HEK293T (cell line): ENCODE measurements around the gene HGFAC.
A peak's percentile ranks its signal among the peaks of the same experiment; 100 is the strongest.

Experiments used
- CTCF ChIA-PET: fragments of 350-600 bp; formaldehyde crosslinking; extraction: SDS; loops from one replicate; lab custom pipeline; 2021; ENCODE audit warnings: antibody characterized with exemption, inconsistent platforms; lab: Yijun Ruan, JAX
- POLR2A ChIA-PET: fragments of 350-600 bp; formaldehyde crosslinking; extraction: SDS; loops from one replicate; lab custom pipeline; 2020; ENCODE audit warnings: antibody characterized with exemption, inconsistent platforms; lab: Yijun Ruan, JAX
- DNase-seq: peaks from one replicate; pipeline ENCODE4 v3.0.0; 2012; ENCODE audit warnings: mixed read lengths; ENCODE audit errors: extremely low spot score
- ARNT ChIP-seq: fragments of 450-650 bp; IDR thresholded peaks from 2 replicates; pipeline ENCODE4 v1.6.1; 2017; ENCODE audit warnings: mild to moderate bottlenecking
- BHLHE40 ChIP-seq: fragments of 450-650 bp; IDR thresholded peaks from 2 replicates; pipeline ENCODE4 v1.6.1; 2016; ENCODE audit warnings: mild to moderate bottlenecking, moderate library complexity, borderline replicate concordance
- CTBP1 ChIP-seq: fragments of 450-650 bp; IDR thresholded peaks from 2 replicates; pipeline ENCODE4 v1.6.1; 2016; ENCODE audit warnings: borderline replicate concordance
- ELF4 ChIP-seq: fragments of 450-650 bp; IDR thresholded peaks from 2 replicates; pipeline ENCODE4 v1.6.1; 2017; ENCODE audit warnings: antibody characterized with exemption
- FOXA1 ChIP-seq: fragments of 450-650 bp; IDR thresholded peaks from 2 replicates; pipeline ENCODE4 v1.6.1; 2016; ENCODE audit warnings: mild to moderate bottlenecking
- FOXK2 ChIP-seq: fragments of 450-650 bp; IDR thresholded peaks from 2 replicates; pipeline ENCODE4 v1.6.1; 2016; ENCODE audit warnings: mild to moderate bottlenecking
- FOXM1 ChIP-seq: fragments of 450-650 bp; IDR thresholded peaks from 2 replicates; pipeline ENCODE4 v1.6.1; 2017; ENCODE audit warnings: mild to moderate bottlenecking, borderline replicate concordance
- HDGF ChIP-seq: fragments of 450-650 bp; IDR thresholded peaks from 2 replicates; pipeline ENCODE4 v1.6.1; 2017; ENCODE audit warnings: antibody characterized with exemption, borderline replicate concordance
- L3MBTL2 ChIP-seq: fragments of 450-650 bp; conservative IDR thresholded peaks from 2 replicates; pipeline ENCODE4 v1.6.1; 2016; ENCODE audit warnings: mild to moderate bottlenecking
- LEF1 ChIP-seq: fragments of 450-650 bp; IDR thresholded peaks from 2 replicates; pipeline ENCODE4 v1.6.1; 2017; ENCODE audit warnings: mild to moderate bottlenecking, borderline replicate concordance
- NFRKB ChIP-seq: fragments of 450-650 bp; IDR thresholded peaks from 2 replicates; pipeline ENCODE4 v1.6.1; 2016; ENCODE audit warnings: mild to moderate bottlenecking, moderate library complexity
- SP1 ChIP-seq: fragments of 450-650 bp; IDR thresholded peaks from 2 replicates; pipeline ENCODE4 v1.6.1; 2017
- SUZ12 ChIP-seq: fragments of 450-650 bp; IDR thresholded peaks from 2 replicates; pipeline ENCODE4 v1.6.1; 2016; ENCODE audit warnings: mild to moderate bottlenecking
- TARDBP ChIP-seq: fragments of 450-650 bp; IDR thresholded peaks from 2 replicates; pipeline ENCODE4 v1.6.1; 2016
- ZNF384 ChIP-seq: fragments of 450-650 bp; IDR thresholded peaks from 2 replicates; pipeline ENCODE4 v1.6.1; 2016
- TF ChIP-seq, protein P1 (sequence below): fragments of 450-650 bp; IDR thresholded peaks from 2 replicates; pipeline ENCODE4 v1.6.1; 2016

The HGFAC gene

DNA sequence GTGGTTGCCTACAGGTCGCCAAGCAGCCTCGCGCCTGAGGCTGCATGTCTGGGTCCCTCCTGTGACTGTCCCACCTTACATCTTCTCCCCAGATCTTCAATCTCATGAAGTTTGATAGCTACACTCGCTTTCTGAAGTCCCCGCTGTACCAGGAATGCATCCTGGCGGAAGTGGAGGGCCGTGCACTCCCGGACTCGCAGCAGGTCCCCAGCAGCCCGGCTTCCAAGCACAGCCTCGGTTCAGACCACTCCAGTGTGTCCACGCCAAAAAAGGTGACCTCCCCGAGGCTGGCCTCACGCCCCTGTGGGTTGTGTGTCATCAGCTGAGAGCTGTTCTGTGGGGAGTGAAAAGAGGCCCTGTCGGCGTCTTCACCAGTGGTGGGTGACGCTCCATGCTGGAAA lies 24.9 kb upstream of the HGFAC start:
- no peak for DNase-seq
- POLR2A ChIA-PET = no interaction called here
- TF ChIP-seq SP1 (no peak), HDGF (no peak), NFRKB (no peak), LEF1 (no peak), ARNT (no peak), FOXA1 (no peak), SUZ12 (no peak), CTBP1 (no peak), FOXM1 (no peak), FOXK2 (no peak)
- CTCF ChIA-PET = interaction anchor here (0.7 kb wide), 1 partner anchor 1132 kb away, joined by 3 read pairs; no protein-coding TSS in a partner anchor

- no peak for DNase-seq
- POLR2A ChIA-PET = no interaction called here
- no peak for TF ChIP-seq ZNF384
- no peak for TF ChIP-seq NFRKB
- no peak for TF ChIP-seq L3MBTL2
- TF ChIP-seq BHLHE40 = no peak
- TF ChIP-seq LEF1 = no peak
- TF ChIP-seq, protein P1, sequence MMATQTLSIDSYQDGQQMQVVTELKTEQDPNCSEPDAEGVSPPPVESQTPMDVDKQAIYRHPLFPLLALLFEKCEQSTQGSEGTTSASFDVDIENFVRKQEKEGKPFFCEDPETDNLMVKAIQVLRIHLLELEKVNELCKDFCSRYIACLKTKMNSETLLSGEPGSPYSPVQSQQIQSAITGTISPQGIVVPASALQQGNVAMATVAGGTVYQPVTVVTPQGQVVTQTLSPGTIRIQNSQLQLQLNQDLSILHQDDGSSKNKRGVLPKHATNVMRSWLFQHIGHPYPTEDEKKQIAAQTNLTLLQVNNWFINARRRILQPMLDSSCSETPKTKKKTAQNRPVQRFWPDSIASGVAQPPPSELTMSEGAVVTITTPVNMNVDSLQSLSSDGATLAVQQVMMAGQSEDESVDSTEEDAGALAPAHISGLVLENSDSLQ = no peak
- TF ChIP-seq ELF4 = no peak
- no peak for TF ChIP-seq TARDBP
- no peak for TF ChIP-seq HDGF
- TF ChIP-seq SP1 = no peak
- TF ChIP-seq FOXK2 = no peak
- TF ChIP-seq FOXA1 = no peak
- TF ChIP-seq CTBP1 = no peak
- no peak for TF ChIP-seq ARNT
- CTCF ChIA-PET = no interaction called here
Measured at GRCh38 chr4:3417448-3417847, 24.3 kb upstream of the HGFAC start.

DNA sequence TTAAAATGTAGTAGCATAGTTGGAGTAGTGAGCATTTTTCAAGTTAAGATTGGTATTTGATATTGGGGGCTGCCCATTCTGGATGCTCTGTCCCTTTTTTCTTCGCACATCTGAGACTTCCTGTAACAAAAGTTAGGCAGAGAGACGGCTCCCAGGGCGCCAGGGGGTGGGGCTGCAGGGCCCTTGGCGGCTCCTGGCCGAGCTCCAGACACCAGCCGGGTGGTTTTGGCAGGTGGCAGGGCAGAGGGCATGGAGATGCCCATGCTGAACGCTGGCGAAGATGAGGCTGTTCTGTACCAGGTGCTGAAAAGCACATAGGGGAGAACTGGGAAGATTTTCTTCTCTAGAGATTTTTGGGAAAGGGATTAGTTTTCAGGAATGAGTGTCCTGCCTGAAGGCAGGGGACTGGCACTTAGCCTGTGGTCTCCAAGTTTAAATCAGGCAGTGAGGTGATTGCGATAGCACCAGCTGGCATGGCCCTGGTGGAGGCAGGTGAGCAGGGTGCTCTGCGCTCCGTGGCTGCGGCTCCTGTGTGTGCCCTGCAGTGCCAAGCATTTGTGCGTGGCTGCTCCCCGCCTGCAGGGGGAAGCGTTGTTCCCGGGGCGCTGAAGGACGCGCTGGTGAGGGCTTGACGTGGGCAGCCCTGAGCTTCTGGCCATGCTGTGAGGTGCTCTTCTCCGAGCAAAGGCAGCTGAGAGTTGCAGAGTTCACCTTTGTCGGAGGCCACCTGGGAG lies 23.6 kb upstream of the HGFAC start:
- ChIA-PET POLR2A (no interaction called here), CTCF (interaction anchor here (0.7 kb wide), 2 partner anchors 10 to 752 kb away, joined by 4 to 5 read pairs; no protein-coding TSS in a partner anchor)
- peak; percentile 42 for DNase-seq
- TF ChIP-seq BHLHE40 = no peak
- no peak for TF ChIP-seq FOXA1
- TF ChIP-seq ZNF384 = no peak

DNA sequence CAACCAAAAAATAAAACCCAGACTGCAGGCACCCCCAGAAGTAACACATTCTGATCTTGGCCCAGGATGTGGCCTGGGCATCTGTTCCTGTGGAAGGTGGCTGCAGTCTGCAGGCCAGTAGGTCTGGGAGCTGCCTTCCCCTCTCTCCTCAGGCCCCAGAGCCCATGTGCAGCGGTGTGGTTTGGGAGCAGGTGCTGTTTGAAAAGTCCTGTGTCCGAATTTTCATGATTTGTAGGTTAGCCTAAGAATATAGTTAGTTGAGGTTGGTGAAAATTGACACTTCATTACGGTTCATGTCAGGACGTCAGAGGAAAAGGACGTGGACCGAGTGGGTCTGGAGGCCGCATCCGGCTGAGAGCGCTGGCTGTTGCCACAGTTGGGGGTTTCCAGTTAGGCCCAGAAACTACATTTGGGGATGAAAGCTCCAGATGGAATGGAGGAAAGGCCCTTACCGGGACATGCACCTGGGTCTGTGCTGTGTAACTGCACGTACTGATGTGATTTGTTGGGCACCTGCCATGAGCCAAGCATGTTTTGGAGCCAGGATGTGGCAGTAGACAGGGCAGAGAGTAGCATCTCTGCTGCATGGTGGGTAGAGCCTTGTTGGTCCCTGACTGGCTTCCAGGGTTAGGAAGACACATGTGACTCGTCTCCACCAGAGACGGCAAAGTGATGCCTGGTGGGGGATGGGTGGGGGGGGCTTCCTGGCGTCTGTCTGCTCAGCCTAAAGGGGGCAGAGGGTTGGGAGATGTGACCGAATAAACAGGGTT lies 21.7 kb upstream of the HGFAC start:
- CTCF ChIA-PET = no interaction called here
- TF ChIP-seq SUZ12 (no peak), BHLHE40 (no peak), FOXA1 (no peak), LEF1 (no peak), FOXM1 (no peak), HDGF (no peak), FOXK2 (no peak), CTBP1 (no peak), ZNF384 (no peak)
- POLR2A ChIA-PET = no interaction called here
- no peak for DNase-seq

- ChIA-PET POLR2A (no interaction called here), CTCF (no interaction called here)
- TF ChIP-seq HDGF = no peak
- TF ChIP-seq, protein P1 = no peak
- no peak for TF ChIP-seq FOXA1
- no peak for TF ChIP-seq CTBP1
- no peak for TF ChIP-seq BHLHE40
- no peak for TF ChIP-seq NFRKB
- no peak for DNase-seq
Measured at GRCh38 chr4:3420606-3420955, 21.2 kb upstream of the HGFAC start.

GRCh38 chr4:3420956-3421355 lies 20.8 kb upstream of the HGFAC start:
- DNase-seq = no peak
- TF ChIP-seq BHLHE40 = no peak
- TF ChIP-seq FOXA1 = no peak
- no peak for TF ChIP-seq ZNF384
- no peak for TF ChIP-seq FOXM1
- no peak for TF ChIP-seq HDGF
- TF ChIP-seq ELF4 = no peak
- TF ChIP-seq CTBP1 = no peak
- TF ChIP-seq L3MBTL2 = no peak
- no peak for TF ChIP-seq FOXK2
- no peak for TF ChIP-seq ARNT
- no peak for TF ChIP-seq SUZ12
- TF ChIP-seq, protein P1 = no peak
- TF ChIP-seq LEF1 = no peak
- TF ChIP-seq SP1 = no peak
- no peak for TF ChIP-seq NFRKB
- TF ChIP-seq TARDBP = no peak
- POLR2A ChIA-PET = no interaction called here
- CTCF ChIA-PET = no interaction called here
